Sciatic nerve (tissue), 2 donors: Measurements from ENCODE around the gene EPYC. TPM values are rescaled to one million over a fixed set of nuclear protein-coding genes. Genes with fewer than 3 reads are reported as not detected.

Source experiments
- ATAC-seq: fragments of 200-7000 bp; cut with Tn5 transposase; one replicate; pipeline ENCODE4 v1.9.1; 2020; ENCODE audit warnings: mild to moderate bottlenecking, moderate library complexity
- DNase-seq: peaks from one replicate; pipeline ENCODE4 v3.0.0-alpha.2; 2020; ENCODE audit warnings: low spot score
- intact Hi-C: fragments of 100-400 bp; cut with DNase I; formaldehyde crosslinking; loops from one replicate; pipeline ENCODE4 v1.14.2; 2022
- total RNA-seq: library from RNA; stranded (reverse); fragmentation: NEBNext Ultra II Directional; extraction: Animal tissue kit (Norgen Biotek cat#: 25700); gene quantifications from one replicate; pipeline ENCODE4 v1.2.1, GENCODE V29; 2021
- donor health status: DM: no; HTN: no; CAD: no.
- donor health status: DM: no; HTN: no; CAD: no.

Gene EPYC
- total RNA-seq, 1 donor from 2014 or later = not detected

- no peak for DNase-seq
- intact Hi-C loops = no loop called here
- ATAC-seq = no peak
Observed at GRCh38 chr12:90925562-90925961, 79.2 kb downstream of the EPYC start.

GRCh38 chr12:90924406-90924805 is 80.4 kb downstream of the EPYC start:
- intact Hi-C loops = no loop called here
- ATAC-seq (no peak), DNase-seq (no peak)

- ATAC-seq (no peak), DNase-seq (no peak)
- intact Hi-C loops = no loop called here
Observed at GRCh38 chr12:90922145-90922627, 82.6 kb downstream of the EPYC start.

- ATAC-seq (no peak), DNase-seq (no peak)
- intact Hi-C loops = no loop called here
Observed at GRCh38 chr12:90921536-90921935, 83.2 kb downstream of the EPYC start.

GRCh38 chr12:90920222-90920621 is 84.5 kb downstream of the EPYC start:
- DNase-seq = no peak
- intact Hi-C loops = no loop called here
- no peak for ATAC-seq

GRCh38 chr12:90917431-90917830 is 87.3 kb downstream of the EPYC start:
- DNase-seq (no peak), ATAC-seq (no peak)
- intact Hi-C loops = no loop called here

- no peak for DNase-seq
- no peak for ATAC-seq
- intact Hi-C loops = no loop called here
Observed at GRCh38 chr12:90916516-90916915, 88.3 kb downstream of the EPYC start.

GRCh38 chr12:90915353-90915752 is 89.4 kb downstream of the EPYC start:
- no peak for ATAC-seq
- intact Hi-C loops = no loop called here
- DNase-seq = no peak

Other genes starting within 250 kb of the EPYC start
- not detected for gene CCER1, start 49.8 kb downstream of the EPYC start, total RNA-seq
- 0.18 TPM for gene KERA, start 53.1 kb upstream of the EPYC start, total RNA-seq
- gene LUM, start 106.5 kb upstream of the EPYC start, total RNA-seq = 206 TPM
- 2,017 TPM for gene DCN, start 177.8 kb upstream of the EPYC start, total RNA-seq